Hepatocyte (in vitro differentiated cells): ENCODE data around the gene SPACA7.

ENCODE experiments used
- CTCF ChIP-seq: fragments of 200-600 bp; sonication (generic); IDR thresholded peaks from 2 replicates; pipeline ENCODE4 v1.5.1; 2016; ENCODE audit warnings: antibody characterized with exemption, mild to moderate bottlenecking; ENCODE audit not compliant: poor library complexity
- EZH2 ChIP-seq: fragments of 200-600 bp; sonication (generic); IDR thresholded peaks from 2 replicates; pipeline ENCODE4 v1.6.1; 2016; ENCODE audit warnings: antibody characterized with exemption, mild to moderate bottlenecking, borderline replicate concordance
- EZH2phosphoT487 ChIP-seq: fragments of 200-600 bp; sonication (generic); IDR thresholded peaks from one replicate; pipeline ENCODE4 v1.6.1; 2018; ENCODE audit warnings: antibody characterized with exemption, mild to moderate bottlenecking, low read depth, moderate library complexity; ENCODE audit not compliant: unreplicated experiment, severe bottlenecking

GRCh38 chr13:112370311-112370710 is 5.8 kb upstream of the SPACA7 start:
- TF ChIP-seq CTCF = no peak
- no peak for TF ChIP-seq EZH2
- no peak for TF ChIP-seq EZH2phosphoT487
